Activated B cell treated with CpG ODN at 0.5 μM for 24 hours (primary cell): ENCODE data around the gene PLCB1. TPM values are rescaled to one million over a fixed set of nuclear protein-coding genes. Genes with fewer than 3 reads are reported as not detected.

Experiments used
- ATAC-seq: fragments of 200-7000 bp; cut with Tn5 transposase; one replicate; pipeline ENCODE4 v1.10.0; 2021; ENCODE audit warnings: low read depth, mild to moderate bottlenecking, moderate library complexity
- CTCF ChIA-PET: fragments of 350-600 bp; sonication (Branson Sonifier 250); formaldehyde crosslinking; loops from one replicate; lab custom pipeline; 2021; ENCODE audit warnings: antibody characterized with exemption; lab: Charles Lee
- POLR2A ChIA-PET: fragments of 350-600 bp; sonication (Branson Sonifier 250); formaldehyde crosslinking; loops from one replicate; lab custom pipeline; 2021; ENCODE audit warnings: antibody characterized with exemption; lab: Charles Lee
- DNase-seq: peaks from one replicate; pipeline ENCODE4 v3.0.0; 2022
- H3K27ac Mint-ChIP-seq: one replicate; pipeline ENCODE4 v1.8.0; 2020; ENCODE audit warnings: mixed read lengths
- H3K27me3 Mint-ChIP-seq: one replicate; pipeline ENCODE4 v1.8.0; 2021; ENCODE audit warnings: mixed read lengths
- H3K36me3 Mint-ChIP-seq: one replicate; pipeline ENCODE4 v1.8.0; 2021; ENCODE audit warnings: low read depth, mixed read lengths
- H3K4me1 Mint-ChIP-seq: one replicate; pipeline ENCODE4 v1.8.0; 2021; ENCODE audit warnings: mixed read lengths
- H3K4me3 Mint-ChIP-seq: one replicate; pipeline ENCODE4 v1.8.0; 2020; ENCODE audit warnings: mild to moderate bottlenecking, mixed read lengths
- H3K9me3 Mint-ChIP-seq: one replicate; pipeline ENCODE4 v1.8.0; 2020; ENCODE audit warnings: mixed read lengths
- CTCF ChIP-seq: fragments of 200-600 bp; IDR thresholded peaks from one replicate; pipeline ENCODE4 v1.8.0; 2022; ENCODE audit warnings: antibody characterized with exemption, mild to moderate bottlenecking
- intact Hi-C: fragments of 100-400 bp; cut with micrococcal nuclease; formaldehyde crosslinking; loops from one replicate; pipeline ENCODE4 v1.15.1; 2024
- total RNA-seq: library from RNA; stranded (reverse); gene quantifications from 2 replicates; pipeline ENCODE4 v1.2.3, GENCODE V29; 2022

PLCB1 gene
- total RNA-seq, 1 donor from 2014 or later, result 0.86 TPM

GRCh38 chr20:8788275-8788674 lies 656.2 kb downstream of the PLCB1 start:
- Mint-ChIP-seq H3K4me1 (no peaks in the 10 kb centered on the region), H3K27ac (no peak overlapping the region), H3K9me3 (no peaks in the 10 kb centered on the region), H3K27me3 (no peaks in the 10 kb centered on the region), H3K36me3 (no peaks in the 10 kb centered on the region), H3K4me3 (no peak overlapping the region)
- intact Hi-C loops, result no loop called here
- DNase-seq (no peak), ATAC-seq (no peak)
- no peak for TF ChIP-seq CTCF
- ChIA-PET CTCF (interaction anchor here (1.2 kb wide), 1 partner anchor 16 kb away, joined by 3 read pairs; no protein-coding TSS in a partner anchor), POLR2A (no interaction called here)

GRCh38 chr20:8788831-8789230 lies 656.8 kb downstream of the PLCB1 start:
- no peak for TF ChIP-seq CTCF
- ChIA-PET CTCF (interaction anchor here (1.2 kb wide), 1 partner anchor 17 kb away, joined by 3 read pairs; no protein-coding TSS in a partner anchor), POLR2A (no interaction called here)
- DNase-seq (no peak), ATAC-seq (no peak)
- Mint-ChIP-seq H3K4me1 (no peaks in the 10 kb centered on the region), H3K9me3 (no peaks in the 10 kb centered on the region), H3K27me3 (no peaks in the 10 kb centered on the region), H3K36me3 (no peaks in the 10 kb centered on the region), H3K27ac (no peak overlapping the region), H3K4me3 (no peak overlapping the region)
- intact Hi-C loops, result no loop called here

- no peak overlapping the region for H3K27ac Mint-ChIP-seq
- ChIA-PET POLR2A (no interaction called here), CTCF (interaction anchor here (0.8 to 1.5 kb wide), 4 partner anchors 8 to 20 kb away, joined by 3 to 4 read pairs (median 3); no protein-coding TSS in a partner anchor)
- no peak for DNase-seq
- H3K4me1 Mint-ChIP-seq, result no peaks in the 10 kb centered on the region
- H3K9me3 Mint-ChIP-seq, result no peaks in the 10 kb centered on the region
- H3K36me3 Mint-ChIP-seq, result no peaks in the 10 kb centered on the region
- no peak overlapping the region for H3K4me3 Mint-ChIP-seq
- intact Hi-C loops, result no loop called here
- H3K27me3 Mint-ChIP-seq, result no peaks in the 10 kb centered on the region
- no peak for ATAC-seq
- TF ChIP-seq CTCF, result no peak
These were observed 658.5 kb downstream of the PLCB1 start for GRCh38 chr20:8790442-8791074.

GRCh38 chr20:8795404-8795803 lies 663.3 kb downstream of the PLCB1 start:
- ChIA-PET POLR2A (no interaction called here), CTCF (no interaction called here)
- Mint-ChIP-seq H3K27ac (no peak overlapping the region), H3K4me3 (no peak overlapping the region), H3K9me3 (peaks cover 4% of the 10 kb centered on the region), H3K27me3 (no peaks in the 10 kb centered on the region), H3K4me1 (no peaks in the 10 kb centered on the region), H3K36me3 (no peaks in the 10 kb centered on the region)
- ATAC-seq, result no peak
- intact Hi-C loops, result no loop called here
- no peak for DNase-seq
- TF ChIP-seq CTCF, result no peak

- DNase-seq (no peak), ATAC-seq (no peak)
- Mint-ChIP-seq H3K36me3 (no peaks in the 10 kb centered on the region), H3K27ac (no peak overlapping the region), H3K9me3 (peaks cover 4% of the 10 kb centered on the region), H3K27me3 (no peaks in the 10 kb centered on the region), H3K4me3 (no peak overlapping the region), H3K4me1 (no peaks in the 10 kb centered on the region)
- POLR2A ChIA-PET, result no interaction called here
- CTCF ChIA-PET, result no interaction called here
- no peak for TF ChIP-seq CTCF
- intact Hi-C loops, result no loop called here
These were observed 664.1 kb downstream of the PLCB1 start for GRCh38 chr20:8796088-8796660.
